K562 (cell line): Measurements from ENCODE around the gene GABRR1. TPM values are rescaled to one million over a fixed set of nuclear protein-coding genes. Genes with fewer than 3 reads are reported as not detected.
A peak's percentile ranks its signal among the peaks of the same experiment; 100 is the strongest.

ENCODE experiments used
- ATAC-seq: fragments of 200-7000 bp; cut with Tn5 transposase; 3 replicates; pipeline ENCODE4 v1.9.1; 2020; ENCODE audit warnings: moderate library complexity
- BruUV-seq: library from RNA; stranded (reverse); fragments of 400-500 nt; replicated peaks from 2 replicates; lab custom pipeline; 2021; lab: Mats Ljungman, UMichigan
- CTCF ChIA-PET: fragments of 300-600 bp; formaldehyde crosslinking; extraction: SDS; loops from one replicate; lab custom pipeline; 2021; ENCODE audit warnings: low intra/inter-chr PET ratio; lab: Yijun Ruan, JAX
- POLR2A ChIA-PET: fragments of 300-600, 350-650 bp; sonication (Branson Sonifier 250); formaldehyde crosslinking; extraction: SDS; loops from one replicate; lab custom pipeline; 2021; ENCODE audit warnings: antibody characterized with exemption, inconsistent platforms; lab: Yijun Ruan, JAX
- DNase-seq, 4 experiments: peaks; one replicate each; pipeline versions ENCODE4 v3.0.0 to v3.0.0-alpha.2; 2011 to 2018; ENCODE audit warnings: low spot score in 3 of 4, mixed read lengths in 3 of 4; ENCODE audit errors: extremely low read depth in 1 of 4
- FAIRE-seq: peaks from 2 replicates; lab custom pipeline; 2011; peaks lifted over from hg19 to GRCh38; lab: Jason Lieb, UNC
- H2AFZ ChIP-seq: 2 replicates; pipeline ENCODE4 v1.6.0; 2011; ENCODE audit warnings: low read depth, low read length, control low read depth, inconsistent platforms
- H3K27ac ChIP-seq: fragments of 200-600 bp; 3 replicates; pipeline ENCODE4 v1.8.0; 2011; ENCODE audit warnings: low read depth, mild to moderate bottlenecking, control low read depth, inconsistent platforms, low read length, moderate library complexity, mixed read lengths; ENCODE audit errors: extremely low read depth
- H3K27me3 ChIP-seq, 2 experiments: fragments of 300-600 bp in 1 of 2; 2 replicates in 1 of 2; 3 replicates in 1 of 2; pipeline versions ENCODE4 v1.6.0 to v1.8.0; 2011; ENCODE audit warnings: inconsistent platforms in 2 of 2, low read length in 2 of 2, mild to moderate bottlenecking in 1 of 2, mixed read lengths in 1 of 2, moderate library complexity in 1 of 2; ENCODE audit not compliant: control insufficient read depth in 2 of 2, insufficient read depth in 2 of 2
- H3K36me3 ChIP-seq: fragments of 300-600 bp; 3 replicates; pipeline ENCODE4 v1.8.0; 2011; ENCODE audit warnings: mild to moderate bottlenecking, low read length, inconsistent platforms; ENCODE audit not compliant: control insufficient read depth, insufficient read depth
- H3K4me1 ChIP-seq, 2 experiments: fragments of 200-600 bp in 1 of 2; replicated peaks in 1 of 2; 2 replicates in 1 of 2; 3 replicates in 1 of 2; pipeline versions ENCODE4 v1.5.1 to v1.8.0; 2011; ENCODE audit warnings: inconsistent platforms in 2 of 2, low read length in 2 of 2, mild to moderate bottlenecking in 1 of 2, mixed read lengths in 1 of 2, moderate library complexity in 1 of 2; ENCODE audit not compliant: control insufficient read depth in 2 of 2, insufficient read depth in 2 of 2
- H3K4me2 ChIP-seq: 2 replicates; pipeline ENCODE4 v1.6.1; 2011; ENCODE audit warnings: low read length, control low read depth, inconsistent platforms, mixed read lengths; ENCODE audit not compliant: insufficient read depth
- H3K4me3 ChIP-seq: fragments of 200-600 bp; sonication (generic), shearing (Covaris generic); 2 replicates; pipeline ENCODE4 v1.5.1; 2016; ENCODE audit warnings: control low read depth, inconsistent platforms
- H3K79me2 ChIP-seq: fragments of 200-600 bp; 3 replicates; pipeline ENCODE4 v1.8.0; 2011; ENCODE audit warnings: low read length, inconsistent platforms; ENCODE audit not compliant: control insufficient read depth, insufficient read depth
- H3K9ac ChIP-seq, 2 experiments: 2 replicates each; pipeline versions ENCODE4 v1.6.0 to v1.6.1; 2011; ENCODE audit warnings: low read depth in 2 of 2, low read length in 2 of 2, control low read depth in 1 of 2, inconsistent platforms in 1 of 2, mild to moderate bottlenecking in 1 of 2, mixed read lengths in 1 of 2; ENCODE audit not compliant: insufficient read depth in 1 of 2
- H3K9me1 ChIP-seq: one replicate; pipeline ENCODE4 v1.6.0; 2011; ENCODE audit warnings: inconsistent platforms, mild to moderate bottlenecking, low read length, moderate library complexity; ENCODE audit not compliant: control insufficient read depth, insufficient read depth
- H3K9me3 ChIP-seq: replicated peaks from 2 replicates; pipeline ENCODE4 v1.5.1; 2011; ENCODE audit warnings: low read depth, low read length, inconsistent platforms; ENCODE audit not compliant: control insufficient read depth, insufficient read depth
- H4K20me1 ChIP-seq: replicated peaks from 2 replicates; pipeline ENCODE4 v1.6.1; 2011; ENCODE audit warnings: low read length, inconsistent platforms, mixed read lengths; ENCODE audit not compliant: control insufficient read depth, insufficient read depth
- CBX3 ChIP-seq, 2 experiments: IDR thresholded peaks; 1 replicate in 1 of 2; 2 replicates in 1 of 2; pipeline ENCODE4 v1.6.1; 2012; ENCODE audit warnings: inconsistent platforms in 2 of 2, low read length in 2 of 2, borderline replicate concordance in 1 of 2, control low read depth in 1 of 2
- NUFIP1 ChIP-seq: fragments of 450-650 bp; IDR thresholded peaks from 2 replicates; pipeline ENCODE4 v1.6.1; 2018; ENCODE audit not compliant: partially characterized antibody
- PRDM10 ChIP-seq: fragments of 450-650 bp; IDR thresholded peaks from 2 replicates; pipeline ENCODE4 v1.6.1; 2018; ENCODE audit not compliant: partially characterized antibody
- TRIM24 ChIP-seq, 2 experiments: fragments of 450-650 bp; IDR thresholded peaks; 2 replicates each; pipeline ENCODE4 v1.6.1; 2016
- ZNF583 ChIP-seq: fragments of 250-450 bp; sonication (Bioruptor Pico); IDR thresholded peaks from 2 replicates; pipeline ENCODE4 v1.4.0; 2020
- whole genome bisulfite sequencing: fragments of 100-300 bp; shearing (Covaris generic); methylation state at CpG from one replicate; pipeline ENCODE4 v1.1.6; 2016; ENCODE audit warnings: low coverage, mixed read lengths; ENCODE audit not compliant: insufficient coverage; ENCODE audit errors: missing lambda C conversion rate; 5-methylcytosine and 5-hydroxymethylcytosine counted together
- in situ Hi-C: fragments of 300-500 bp; cut with MboI; formaldehyde crosslinking; loops from 4 replicates; pipeline ENCODE4 v1.15.0; 2018; ENCODE audit warnings: inconsistent platforms, mixed read lengths
- intact Hi-C: fragments of 100-400 bp; cut with micrococcal nuclease; formaldehyde crosslinking; loops from 2 replicates; pipeline ENCODE4 v1.14.2; 2022
- polyA plus RNA-seq, 8 experiments: library from polyadenylated mRNA; depleted of rRNA in 4 of 8; stranded (reverse) in 5 of 8; unstranded in 3 of 8; fragments of >200 nt; fragmentation: Nextera tagmentation in 2 of 8; fragmentation: Illumina TruSeq in 1 of 8; extraction: Ambion mirVana in 2 of 8; extraction: Trizol in 1 of 8; gene quantifications; 2 replicates each; pipeline versions ENCODE4 v1.2.1 to v1.2.3, GENCODE V29; 2011 to 2014; ENCODE audit warnings: inconsistent platforms in 1 of 8, missing spikeins in 1 of 8
- total RNA-seq, 7 experiments: library from RNA; depleted of rRNA in 6 of 7; stranded (reverse); fragments of >200 nt in 6 of 7; fragmentation: Illumina TruSeq in 2 of 7; extraction: Trizol in 2 of 7; gene quantifications; 2 replicates each; pipeline versions ENCODE4 v1.2.1 to v1.2.3, GENCODE V29; 2011 to 2021; ENCODE audit warnings: low replicate concordance in 1 of 7
- TF ChIP-seq, protein P1 (sequence below): fragments of 250-450 bp; sonication (Bioruptor Pico); IDR thresholded peaks from 2 replicates; pipeline ENCODE4 v1.4.0; 2020; ENCODE audit warnings: mild to moderate bottlenecking, moderate library complexity

GABRR1 gene
- total and polyA plus RNA-seq, 9 of the 15 experiments (the other 6 are each of a cell fraction or from before 2014, with no cell fraction given), result not detected

DNA sequence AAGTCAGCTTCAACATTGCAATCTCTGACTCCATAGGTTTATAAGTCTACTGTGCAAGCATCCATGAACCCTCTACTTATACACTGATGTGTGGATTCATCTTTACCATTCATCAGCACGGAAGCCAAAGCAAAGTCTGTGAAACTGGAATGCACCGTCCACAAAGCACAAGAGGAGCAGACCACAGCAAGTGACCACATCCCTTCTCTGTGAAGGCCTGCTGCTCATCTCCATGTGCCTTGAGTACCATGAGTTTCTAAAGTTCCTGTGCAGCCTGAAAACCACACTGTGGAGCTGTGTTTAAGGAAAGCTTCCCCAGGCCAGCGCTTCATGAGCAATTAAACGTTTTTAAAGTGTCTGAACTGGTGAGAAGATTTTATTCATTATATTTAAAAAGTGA, 20.0 kb downstream of the GABRR1 start (continued):
- TF ChIP-seq, protein P1, sequence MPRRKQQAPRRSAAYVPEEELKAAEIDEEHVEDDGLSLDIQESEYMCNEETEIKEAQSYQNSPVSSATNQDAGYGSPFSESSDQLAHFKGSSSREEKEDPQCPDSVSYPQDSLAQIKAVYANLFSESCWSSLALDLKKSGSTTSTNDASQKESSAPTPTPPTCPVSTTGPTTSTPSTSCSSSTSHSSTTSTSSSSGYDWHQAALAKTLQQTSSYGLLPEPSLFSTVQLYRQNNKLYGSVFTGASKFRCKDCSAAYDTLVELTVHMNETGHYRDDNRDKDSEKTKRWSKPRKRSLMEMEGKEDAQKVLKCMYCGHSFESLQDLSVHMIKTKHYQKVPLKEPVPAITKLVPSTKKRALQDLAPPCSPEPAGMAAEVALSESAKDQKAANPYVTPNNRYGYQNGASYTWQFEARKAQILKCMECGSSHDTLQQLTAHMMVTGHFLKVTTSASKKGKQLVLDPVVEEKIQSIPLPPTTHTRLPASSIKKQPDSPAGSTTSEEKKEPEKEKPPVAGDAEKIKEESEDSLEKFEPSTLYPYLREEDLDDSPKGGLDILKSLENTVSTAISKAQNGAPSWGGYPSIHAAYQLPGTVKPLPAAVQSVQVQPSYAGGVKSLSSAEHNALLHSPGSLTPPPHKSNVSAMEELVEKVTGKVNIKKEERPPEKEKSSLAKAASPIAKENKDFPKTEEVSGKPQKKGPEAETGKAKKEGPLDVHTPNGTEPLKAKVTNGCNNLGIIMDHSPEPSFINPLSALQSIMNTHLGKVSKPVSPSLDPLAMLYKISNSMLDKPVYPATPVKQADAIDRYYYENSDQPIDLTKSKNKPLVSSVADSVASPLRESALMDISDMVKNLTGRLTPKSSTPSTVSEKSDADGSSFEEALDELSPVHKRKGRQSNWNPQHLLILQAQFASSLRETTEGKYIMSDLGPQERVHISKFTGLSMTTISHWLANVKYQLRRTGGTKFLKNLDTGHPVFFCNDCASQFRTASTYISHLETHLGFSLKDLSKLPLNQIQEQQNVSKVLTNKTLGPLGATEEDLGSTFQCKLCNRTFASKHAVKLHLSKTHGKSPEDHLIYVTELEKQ, result no peak
- TF ChIP-seq ZNF583 (CRISPR knock-in tag), result no peak

GRCh38 chr6:89194559-89194958, 22.6 kb downstream of the GABRR1 start:
- POLR2A ChIA-PET, result interaction anchor here (1.1 kb wide), 1 partner anchor 15 kb away, joined by 3 read pairs; no protein-coding TSS in a partner anchor
- ATAC-seq (no peak), DNase-seq (no peak), FAIRE-seq (no peak)
- Histone ChIP-seq H3K27ac (no peak overlapping the region), H3K27me3 (peaks cover 4 to 28% of the 10 kb centered on the region in 2 experiments; a peak in 4 of 5 replicates), H3K4me1 (no peaks in the 10 kb centered on the region), H2AFZ (no peak overlapping the region), H3K79me2 (no peaks in the 10 kb centered on the region), H3K9ac (no peak overlapping the region), H3K9me1 (no peaks in the 10 kb centered on the region), H3K9me3 (no peaks in the 10 kb centered on the region), H3K36me3 (no peaks in the 10 kb centered on the region), H4K20me1 (no peaks in the 10 kb centered on the region), H3K4me2 (no peak overlapping the region), H3K4me3 (no peak overlapping the region)
- no TSS peak for BruUV-seq
- in situ Hi-C loops (no loop called here), intact Hi-C loops (no loop called here)
- CTCF ChIA-PET, result no interaction called here
- TF ChIP-seq TRIM24 (IDR thresholded peaks at IDR 0.05) (peak; percentile 25 to 41; a peak in 1 of 4 replicates), PRDM10 (no peak), NUFIP1 (no peak), CBX3 (IDR thresholded peaks at IDR 0.05; ENCODE audit: borderline replicate concordance in 1 of 2, low read length in 2 of 2) (0 out of 3 replicates have a peak, but pooled peaks of 1 of the 2 experiments have one; percentile 34)
- TF ChIP-seq, all 486 proteins: peak for 2
- WGBS, result 0% methylated on average over 1 of the region's 1 CpG
